ENCODE measurements around the gene FZR1.
"Not testable (repeated sequence)": the region's sequence is repeated elsewhere in the genome, so short reads cannot be mapped to it uniquely, and the experiment has no call there.

The FZR1 gene

GRCh38 chr19:3507371-3508120 lies 1.4 kb downstream of the FZR1 start:
- Histone ChIP-seq H3K9ac (no peak overlapping the region; the same call in 1 of the 2 replicates), H4K20me1 (ENCODE audit: insufficient read depth) (no peaks in the 10 kb centered on the region), H3K79me2 (ENCODE audit: insufficient read depth, low read depth) (peaks cover 37% of the 10 kb centered on the region), H3K27ac (no peak overlapping the region), H2AFZ (ENCODE audit: low read depth) (no peak overlapping the region), H3K4me1 (ENCODE audit: low read depth, poor library complexity, severe bottlenecking) (peaks cover 23% of the 10 kb centered on the region), H3K4me3 (IDR thresholded peaks at IDR 0.05; ENCODE audit: insufficient read depth, low read depth, low read length) (no peak overlapping the region), H3K4me2 (peak overlapping the region; percentile 60), H3K36me3 (ENCODE audit: insufficient read depth) (no peaks in the 10 kb centered on the region), H3K27me3 (ENCODE audit: insufficient read depth, low read depth) (no peaks in the 10 kb centered on the region)
- no peak for TF ChIP-seq CTCF (conservative IDR thresholded peaks at IDR 0.05; ENCODE audit: low read depth, low read length)

GRCh38 chr19:3508121-3508661 lies 2.1 kb downstream of the FZR1 start:
- not testable (repeated sequence) for H3K4me3 ChIP-seq (IDR thresholded peaks at IDR 0.05; ENCODE audit: insufficient read depth, low read depth, low read length); H3K4me2 ChIP-seq; H3K9ac ChIP-seq; H3K36me3 ChIP-seq (ENCODE audit: insufficient read depth); H4K20me1 ChIP-seq (ENCODE audit: insufficient read depth); H3K27me3 ChIP-seq (ENCODE audit: insufficient read depth, low read depth); H3K27ac ChIP-seq; H2AFZ ChIP-seq (ENCODE audit: low read depth)
- peaks cover 23% of the 10 kb centered on the region for H3K4me1 ChIP-seq (ENCODE audit: low read depth, poor library complexity, severe bottlenecking)
- H3K79me2 ChIP-seq (ENCODE audit: insufficient read depth, low read depth): peaks cover 37% of the 10 kb centered on the region

- peaks cover 23% of the 10 kb centered on the region for H3K4me1 ChIP-seq (ENCODE audit: low read depth, poor library complexity, severe bottlenecking)
- H3K27ac ChIP-seq: no peak overlapping the region
- no peaks in the 10 kb centered on the region for H4K20me1 ChIP-seq (ENCODE audit: insufficient read depth)
- peaks cover 37% of the 10 kb centered on the region for H3K79me2 ChIP-seq (ENCODE audit: insufficient read depth, low read depth)
- H3K36me3 ChIP-seq (ENCODE audit: insufficient read depth): no peaks in the 10 kb centered on the region
- no peak overlapping the region for H3K9ac ChIP-seq
- H3K4me3 ChIP-seq (IDR thresholded peaks at IDR 0.05; ENCODE audit: insufficient read depth, low read depth, low read length): no peak overlapping the region
- H2AFZ ChIP-seq (ENCODE audit: low read depth): no peak overlapping the region
- no peak overlapping the region for H3K4me2 ChIP-seq
- TF ChIP-seq CTCF (conservative IDR thresholded peaks at IDR 0.05; ENCODE audit: low read depth, low read length): no peak
- no peaks in the 10 kb centered on the region for H3K27me3 ChIP-seq (ENCODE audit: insufficient read depth, low read depth)
Observed at GRCh38 chr19:3508771-3509535, 2.8 kb downstream of the FZR1 start.

DNA sequence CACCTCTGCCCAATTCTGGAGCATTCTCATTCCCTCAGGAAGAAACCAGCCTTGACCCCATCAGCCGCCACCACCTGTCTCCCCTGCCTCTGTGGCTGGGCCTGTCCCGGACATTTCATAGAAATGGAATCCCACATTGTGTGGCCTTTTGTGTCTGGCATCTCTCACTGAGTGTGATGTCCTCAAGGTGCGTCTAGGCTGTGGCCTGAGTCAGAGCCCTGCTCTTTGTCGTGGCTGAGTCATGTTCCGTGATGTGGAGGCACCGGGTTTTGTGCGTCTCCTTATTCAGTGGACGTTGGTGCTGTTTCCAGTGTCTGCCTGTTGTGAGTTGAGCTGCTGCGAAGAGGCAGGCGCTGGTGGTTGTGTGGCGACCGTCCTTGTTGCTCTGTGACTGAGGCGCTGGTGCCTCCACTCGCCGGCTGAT lies 3.5 kb downstream of the FZR1 start:
- H4K20me1 ChIP-seq (ENCODE audit: insufficient read depth): no peaks in the 10 kb centered on the region
- peaks cover 37% of the 10 kb centered on the region for H3K79me2 ChIP-seq (ENCODE audit: insufficient read depth, low read depth)
- no peak overlapping the region for H3K4me2 ChIP-seq
- no peaks in the 10 kb centered on the region for H3K36me3 ChIP-seq (ENCODE audit: insufficient read depth)
- H3K9ac ChIP-seq: no peak overlapping the region
- H3K4me1 ChIP-seq (ENCODE audit: low read depth, poor library complexity, severe bottlenecking): peaks cover 19% of the 10 kb centered on the region
- no peak overlapping the region for H3K4me3 ChIP-seq (IDR thresholded peaks at IDR 0.05; ENCODE audit: insufficient read depth, low read depth, low read length)
- H2AFZ ChIP-seq (ENCODE audit: low read depth): no peak overlapping the region
- no peak overlapping the region for H3K27ac ChIP-seq
- TF ChIP-seq CTCF (conservative IDR thresholded peaks at IDR 0.05; ENCODE audit: low read depth, low read length): no peak
- H3K27me3 ChIP-seq (ENCODE audit: insufficient read depth, low read depth): no peaks in the 10 kb centered on the region

All from KMS-11 (cell line).